Panc1 (cell line): ENCODE measurements around the gene HIKESHI. TPM values are rescaled to one million over a fixed set of nuclear protein-coding genes. Genes with fewer than 3 reads are reported as not detected.
"Not testable (repeated sequence)": the region's sequence is repeated elsewhere in the genome, so short reads cannot be mapped to it uniquely, and the experiment has no call there.

ENCODE experiments used
- ATAC-seq: fragments of 200-7000 bp; cut with Tn5 transposase; 2 replicates; pipeline ENCODE4 v1.9.1; 2020; ENCODE audit warnings: mild to moderate bottlenecking, moderate library complexity
- BruUV-seq: library from RNA; stranded (reverse); fragments of 400-500 nt; replicated peaks from 2 replicates; lab custom pipeline; 2021; lab: Mats Ljungman, UMichigan
- CTCF ChIA-PET: fragments of 300-600 bp; sonication (Branson Sonifier 250); formaldehyde crosslinking; loops from one replicate; lab custom pipeline; 2022; ENCODE audit warnings: antibody characterized with exemption; lab: Charles Lee
- POLR2A ChIA-PET: fragments of 300-600 bp; sonication (Branson Sonifier 250); formaldehyde crosslinking; loops from one replicate; lab custom pipeline; 2022; ENCODE audit warnings: antibody characterized with exemption; lab: Charles Lee
- DNase-seq: peaks from one replicate; pipeline ENCODE4 v3.0.0-alpha.2; 2010; ENCODE audit warnings: low read depth, low spot score
- H3K27ac ChIP-seq: 2 replicates; pipeline ENCODE4 v1.5.1; 2011; ENCODE audit warnings: mild to moderate bottlenecking, low read length, inconsistent platforms
- H3K27me3 ChIP-seq: fragments of 200-500 bp; sonication (Bioruptor generic); 2 replicates; pipeline ENCODE4 v1.6.0; 2014; ENCODE audit warnings: low read length, inconsistent platforms; ENCODE audit not compliant: control insufficient read depth, insufficient read depth
- H3K36me3 ChIP-seq: fragments of 200-500 bp; sonication (Bioruptor generic); 2 replicates; pipeline ENCODE4 v1.5.1; 2014; ENCODE audit warnings: inconsistent platforms, mild to moderate bottlenecking, low read length, moderate library complexity; ENCODE audit not compliant: control insufficient read depth, insufficient read depth
- H3K4me1 ChIP-seq: 2 replicates; pipeline ENCODE4 v1.5.1; 2011; ENCODE audit warnings: inconsistent platforms, mild to moderate bottlenecking, low read length, moderate library complexity; ENCODE audit not compliant: control insufficient read depth, insufficient read depth
- H3K4me3 ChIP-seq, 2 experiments: 2 replicates each; pipeline ENCODE4 v1.5.1; 2011 to 2012; ENCODE audit warnings: low read depth in 2 of 2, low read length in 2 of 2, mild to moderate bottlenecking in 2 of 2, inconsistent platforms in 1 of 2, moderate library complexity in 1 of 2
- H3K9me3 ChIP-seq: fragments of 200-500 bp; sonication (Bioruptor generic); 2 replicates; pipeline ENCODE4 v1.5.1; 2014; ENCODE audit warnings: low read depth, mild to moderate bottlenecking, inconsistent platforms, low read length, moderate library complexity; ENCODE audit not compliant: control insufficient read depth, insufficient read depth
- CTCF ChIP-seq: fragments of 450-650 bp; IDR thresholded peaks from 2 replicates; pipeline ENCODE4 v1.5.1; 2017; ENCODE audit warnings: mild to moderate bottlenecking
- POLR2AphosphoS5 ChIP-seq: IDR thresholded peaks from 2 replicates; pipeline ENCODE4 v1.6.1; 2012; ENCODE audit warnings: mild to moderate bottlenecking, low read depth, low read length, moderate library complexity
- REST ChIP-seq, 2 experiments: IDR thresholded peaks; 2 replicates each; pipeline ENCODE4 v1.6.1; 2011 to 2012; ENCODE audit warnings: low read depth in 2 of 2, control low read depth in 1 of 2, low read length in 1 of 2, mild to moderate bottlenecking in 1 of 2, moderate library complexity in 1 of 2; ENCODE audit not compliant: insufficient read depth in 1 of 2
- SIN3A ChIP-seq: IDR thresholded peaks from 2 replicates; pipeline ENCODE4 v1.6.1; 2012; ENCODE audit warnings: low read depth, mild to moderate bottlenecking, low read length, moderate library complexity, borderline replicate concordance; ENCODE audit not compliant: insufficient read depth
- TCF7L2 ChIP-seq: IDR thresholded peaks from 2 replicates; pipeline ENCODE4 v1.6.1; 2011; ENCODE audit warnings: mild to moderate bottlenecking, low read depth, low read length, inconsistent platforms
- in situ Hi-C: cut with HindIII; loops from 2 replicates; pipeline ENCODE4 v1.10.0; 2016; ENCODE audit warnings: low sequenced_read_pairs, low pct_unique_long_range_greater_than_20kb
- intact Hi-C: fragments of 100-400 bp; cut with micrococcal nuclease; formaldehyde crosslinking; loops from one replicate; pipeline ENCODE4 v1.10.0; 2022; ENCODE audit not compliant: unreplicated experiment
- total RNA-seq: library from RNA; stranded (reverse); gene quantifications from one replicate; pipeline ENCODE4 v1.2.1, GENCODE V29; 2021; ENCODE audit not compliant: unreplicated experiment

HIKESHI gene
- total RNA-seq, 1 experiment from 2014 or later: 61.3 TPM

GRCh38 chr11:86287468-86287796, 14.6 kb upstream of the HIKESHI start:
- TF ChIP-seq POLR2AphosphoS5 (no peak), CTCF (no peak), REST (IDR thresholded peaks at IDR 0.05; ENCODE audit: insufficient read depth in 1 of 2, low read depth in 2 of 2, low read length in 1 of 2) (no peak), SIN3A (no peak), TCF7L2 (no peak)
- in situ Hi-C loops: no loop called here
- ATAC-seq (no peak), DNase-seq (no peak)
- no TSS peak for BruUV-seq
- Histone ChIP-seq H3K4me3 (no peak overlapping the region), H3K27me3 (no peaks in the 10 kb centered on the region), H3K27ac (no peak overlapping the region), H3K9me3 (no peaks in the 10 kb centered on the region), H3K4me1 (no peaks in the 10 kb centered on the region), H3K36me3 (no peaks in the 10 kb centered on the region)
- CTCF ChIA-PET: no interaction called here
- POLR2A ChIA-PET: no interaction called here
- intact Hi-C loops: no loop called here

- ChIA-PET CTCF (interaction anchor here (0.7 kb wide), 1 partner anchor 21 kb away, joined by 4 read pairs; no protein-coding TSS in a partner anchor), POLR2A (no interaction called here)
- Histone ChIP-seq H3K27ac (no peak overlapping the region), H3K9me3 (no peaks in the 10 kb centered on the region), H3K27me3 (no peaks in the 10 kb centered on the region), H3K36me3 (no peaks in the 10 kb centered on the region), H3K4me1 (no peaks in the 10 kb centered on the region), H3K4me3 (no peak overlapping the region)
- in situ Hi-C loops (no loop called here), intact Hi-C loops (no loop called here)
- ATAC-seq (peak; percentile 8; the same call in 1 of the 2 replicates), DNase-seq (no peak)
- no TSS peak for BruUV-seq
- TF ChIP-seq CTCF: no peak
- TF ChIP-seq POLR2AphosphoS5: no peak
- TF ChIP-seq TCF7L2: no peak
- no peak for TF ChIP-seq SIN3A
- TF ChIP-seq REST (IDR thresholded peaks at IDR 0.05; ENCODE audit: insufficient read depth in 1 of 2, low read depth in 2 of 2, low read length in 1 of 2): no peak
Measured at GRCh38 chr11:86288776-86289507, 13.1 kb upstream of the HIKESHI start.

- CTCF ChIA-PET: interaction anchor here (0.7 kb wide), 1 partner anchor 22 kb away, joined by 4 read pairs; no protein-coding TSS in a partner anchor
- H3K4me1 ChIP-seq, BruUV-seq, in situ Hi-C loops, DNase-seq, H3K4me3 ChIP-seq, H3K27ac ChIP-seq, H3K36me3 ChIP-seq, ATAC-seq, H3K9me3 ChIP-seq, POLR2A ChIA-PET, H3K27me3 ChIP-seq: not testable (repeated sequence)
- intact Hi-C loops: loop anchor here (5.0 to 10.0 kb wide), 2 partner anchors 345 to 432 kb away; partner anchors contain the start of gene CCDC83
Measured at GRCh38 chr11:86289508-86290280, 12.3 kb upstream of the HIKESHI start.
